Astrocyte (in vitro differentiated cells and primary cell): ENCODE results near the gene SATB2. TPM values are rescaled to one million over a fixed set of nuclear protein-coding genes. Genes with fewer than 3 reads are reported as not detected.

ENCODE experiments used
- DNase-seq: peaks from one replicate; pipeline ENCODE4 v3.0.0-alpha.2; 2010; ENCODE audit warnings: low read depth
- FAIRE-seq: peaks from 2 replicates; lab custom pipeline; 2011; peaks lifted over from hg19 to GRCh38; lab: Jason Lieb, UNC
- H2AFZ ChIP-seq: 2 replicates; pipeline ENCODE4 v1.6.0; 2012; ENCODE audit warnings: low read depth, low read length, inconsistent platforms
- H3K27ac ChIP-seq: 2 replicates; pipeline ENCODE4 v1.5.1; 2011; ENCODE audit warnings: low read depth, low read length, inconsistent platforms
- H3K27me3 ChIP-seq: 2 replicates; pipeline ENCODE4 v1.6.0; 2011; ENCODE audit warnings: low read length, inconsistent platforms; ENCODE audit not compliant: insufficient read depth
- H3K36me3 ChIP-seq: 2 replicates; pipeline ENCODE4 v1.5.1; 2011; ENCODE audit warnings: low read length, inconsistent platforms; ENCODE audit not compliant: insufficient read depth
- H3K4me1 ChIP-seq: 2 replicates; pipeline ENCODE4 v1.5.1; 2011; ENCODE audit warnings: low read length, inconsistent platforms; ENCODE audit not compliant: insufficient read depth
- H3K4me2 ChIP-seq: 2 replicates; pipeline ENCODE4 v1.6.0; 2012; ENCODE audit warnings: low read length, inconsistent platforms
- H3K4me3 ChIP-seq: 2 replicates; pipeline ENCODE4 v1.5.1; 2011; ENCODE audit warnings: low read depth, mild to moderate bottlenecking, low read length, inconsistent platforms; ENCODE audit not compliant: insufficient read depth
- H3K79me2 ChIP-seq: 2 replicates; pipeline ENCODE4 v1.6.0; 2012; ENCODE audit warnings: mild to moderate bottlenecking, low read length, inconsistent platforms; ENCODE audit not compliant: insufficient read depth
- H3K9ac ChIP-seq: 2 replicates; pipeline ENCODE4 v1.6.0; 2012; ENCODE audit warnings: mild to moderate bottlenecking, low read length, inconsistent platforms
- H3K9me3 ChIP-seq: 2 replicates; pipeline ENCODE4 v1.5.1; 2012; ENCODE audit warnings: low read depth, mild to moderate bottlenecking, low read length, inconsistent platforms; ENCODE audit not compliant: insufficient read depth
- H4K20me1 ChIP-seq: 2 replicates; pipeline ENCODE4 v1.6.0; 2012; ENCODE audit warnings: low read length, inconsistent platforms; ENCODE audit not compliant: insufficient read depth
- H3K27ac Mint-ChIP-seq: one replicate; pipeline ENCODE4 v1.8.0; 2021; ENCODE audit warnings: mild to moderate bottlenecking, mixed read lengths; ENCODE audit not compliant: unreplicated experiment
- H3K27me3 Mint-ChIP-seq: one replicate; pipeline ENCODE4 v1.8.0; 2021; ENCODE audit warnings: low read depth, mixed read lengths; ENCODE audit not compliant: unreplicated experiment
- H3K36me3 Mint-ChIP-seq: one replicate; pipeline ENCODE4 v1.8.0; 2021; ENCODE audit warnings: low read depth, mixed read lengths; ENCODE audit not compliant: unreplicated experiment
- H3K4me1 Mint-ChIP-seq: one replicate; pipeline ENCODE4 v1.8.0; 2021; ENCODE audit warnings: low read depth, mixed read lengths; ENCODE audit not compliant: unreplicated experiment
- H3K4me3 Mint-ChIP-seq: one replicate; pipeline ENCODE4 v1.8.0; 2021; ENCODE audit warnings: mild to moderate bottlenecking, moderate library complexity, mixed read lengths; ENCODE audit not compliant: unreplicated experiment
- H3K9me3 Mint-ChIP-seq: one replicate; pipeline ENCODE4 v1.8.0; 2021; ENCODE audit warnings: mild to moderate bottlenecking, mixed read lengths; ENCODE audit not compliant: unreplicated experiment
- CTCF ChIP-seq: IDR thresholded peaks from 2 replicates; pipeline ENCODE4 v1.5.1; 2011; ENCODE audit warnings: low read depth, mild to moderate bottlenecking, inconsistent platforms, low read length, moderate library complexity; ENCODE audit not compliant: insufficient read depth
- EZH2 ChIP-seq: IDR thresholded peaks from 2 replicates; pipeline ENCODE4 v1.6.1; 2012; ENCODE audit warnings: mild to moderate bottlenecking, low read length, inconsistent platforms; ENCODE audit not compliant: insufficient read depth
- total RNA-seq: library from RNA; stranded (reverse); gene quantifications from 2 replicates; pipeline ENCODE4 v1.2.1, GENCODE V29; 2021

The SATB2 gene
- total RNA-seq, 1 donor from 2014 or later: 12.3 TPM

- Histone ChIP-seq H3K36me3 (no peaks in the 10 kb centered on the region), H3K4me3 (no peak overlapping the region), H2AFZ (peak overlapping the region; percentile 3), H3K9ac (no peak overlapping the region), H4K20me1 (no peaks in the 10 kb centered on the region), H3K4me1 (peaks cover 17% of the 10 kb centered on the region), H3K9me3 (no peaks in the 10 kb centered on the region), H3K27me3 (no peaks in the 10 kb centered on the region), H3K4me2 (no peak overlapping the region), H3K27ac (peak overlapping the region; percentile 52), H3K79me2 (no peaks in the 10 kb centered on the region)
- Mint-ChIP-seq H3K4me3 (no peak overlapping the region), H3K9me3 (no peaks in the 10 kb centered on the region), H3K27me3 (no peaks in the 10 kb centered on the region), H3K36me3 (no peaks in the 10 kb centered on the region), H3K4me1 (peaks cover 6% of the 10 kb centered on the region), H3K27ac (no peak overlapping the region)
- no peak for FAIRE-seq
- no peak for TF ChIP-seq EZH2
- no peak for TF ChIP-seq CTCF
- DNase-seq: peak; percentile 48
Measured at GRCh38 chr2:199230091-199230490, 227.6 kb downstream of the SATB2 start.

GRCh38 chr2:199228887-199229819 lies 228.6 kb downstream of the SATB2 start:
- Histone ChIP-seq H3K9ac (no peak overlapping the region), H4K20me1 (no peaks in the 10 kb centered on the region), H2AFZ (peak overlapping the region; percentile 3), H3K4me3 (no peak overlapping the region), H3K4me1 (peaks cover 17% of the 10 kb centered on the region), H3K4me2 (peak overlapping the region; percentile 48), H3K27ac (peak overlapping the region; percentile 52), H3K36me3 (no peaks in the 10 kb centered on the region), H3K27me3 (no peaks in the 10 kb centered on the region), H3K79me2 (no peaks in the 10 kb centered on the region), H3K9me3 (no peaks in the 10 kb centered on the region)
- H3K27ac Mint-ChIP-seq: no peak overlapping the region
- TF ChIP-seq EZH2 (no peak), CTCF (no peak)
- peaks cover 2% of the 10 kb centered on the region for H3K9me3 Mint-ChIP-seq
- peaks cover 6% of the 10 kb centered on the region for H3K4me1 Mint-ChIP-seq
- no peaks in the 10 kb centered on the region for H3K36me3 Mint-ChIP-seq
- DNase-seq: peak; percentile 98
- H3K27me3 Mint-ChIP-seq: no peaks in the 10 kb centered on the region
- FAIRE-seq: peak; percentile 95
- no peak overlapping the region for H3K4me3 Mint-ChIP-seq

GRCh38 chr2:199223791-199224190 lies 233.9 kb downstream of the SATB2 start:
- H3K27me3 Mint-ChIP-seq: no peaks in the 10 kb centered on the region

More at GRCh38 chr2:199223791-199224190, 233.9 kb downstream of the SATB2 start:
- no peak overlapping the region for H2AFZ ChIP-seq
- Mint-ChIP-seq H3K4me3 (no peak overlapping the region), H3K27ac (no peak overlapping the region), H3K9me3 (peaks cover 8% of the 10 kb centered on the region), H3K4me1 (no peaks in the 10 kb centered on the region), H3K36me3 (no peaks in the 10 kb centered on the region)
- DNase-seq (peak; percentile 80), FAIRE-seq (no peak)
- peaks cover 4% of the 10 kb centered on the region for H3K4me1 ChIP-seq
- H3K27ac ChIP-seq: no peak overlapping the region
- TF ChIP-seq EZH2 (no peak), CTCF (no peak)
- no peaks in the 10 kb centered on the region for H3K9me3 ChIP-seq
- H4K20me1 ChIP-seq: no peaks in the 10 kb centered on the region
- no peak overlapping the region for H3K4me2 ChIP-seq
- no peak overlapping the region for H3K9ac ChIP-seq
- H3K4me3 ChIP-seq: no peak overlapping the region
- H3K79me2 ChIP-seq: no peaks in the 10 kb centered on the region
- H3K27me3 ChIP-seq: no peaks in the 10 kb centered on the region
- no peaks in the 10 kb centered on the region for H3K36me3 ChIP-seq
